ENCODE measurements around the gene TRIM9.

- TF ChIP-seq CTCF (IDR thresholded peaks at IDR 0.05) (no peak), POLR2A (IDR thresholded peaks at IDR 0.05) (no peak)
Measured at GRCh38 chr14:51024377-51024776, 70.5 kb downstream of the TRIM9 start.
